HS-27A (cell line): Measurements from ENCODE around the gene ARHGEF17.

Experiments
- DNase-seq: peaks from one replicate; pipeline ENCODE4 v3.0.0-alpha.2; 2012; ENCODE audit warnings: low read depth, missing footprints

Gene ARHGEF17

GRCh38 chr11:73291781-73292524, 16.1 kb upstream of the ARHGEF17 start:
- no peak for DNase-seq

GRCh38 chr11:73292525-73292894, 15.6 kb upstream of the ARHGEF17 start:
- no peak for DNase-seq

DNA sequence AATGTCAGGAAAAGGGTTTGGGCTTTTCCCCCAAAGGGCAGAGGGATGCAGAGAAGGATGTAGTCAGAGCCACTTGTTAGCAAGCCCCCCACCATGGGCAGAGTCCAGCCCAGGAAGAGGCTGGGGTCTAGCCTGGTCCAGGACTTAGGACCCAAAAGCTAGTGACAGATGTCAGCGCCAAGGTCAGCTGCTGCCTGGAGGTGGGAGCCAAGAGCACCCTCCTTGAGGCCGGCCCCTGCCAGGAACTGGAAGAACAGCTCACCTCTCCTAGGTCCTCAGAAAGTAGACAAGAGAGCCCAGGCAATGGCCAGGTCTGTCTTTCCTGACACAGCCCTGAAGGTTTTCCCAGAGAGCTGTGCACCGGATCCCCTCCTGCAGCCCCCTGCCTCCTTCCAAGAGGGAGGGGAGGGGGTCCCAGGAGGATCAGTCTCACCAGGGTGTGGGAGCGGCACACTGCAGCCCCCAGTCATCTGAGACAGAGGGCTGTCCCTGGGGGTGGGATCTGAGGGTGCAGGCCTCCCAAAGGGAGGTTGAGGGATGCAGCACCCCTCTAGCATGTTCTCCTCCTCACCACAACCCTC, 14.6 kb upstream of the ARHGEF17 start:
- no peak for DNase-seq

- DNase-seq = no peak
These were observed 13.5 kb upstream of the ARHGEF17 start for GRCh38 chr11:73294604-73295003.

GRCh38 chr11:73295241-73295995, 12.7 kb upstream of the ARHGEF17 start:
- DNase-seq = peak; percentile 81

DNA sequence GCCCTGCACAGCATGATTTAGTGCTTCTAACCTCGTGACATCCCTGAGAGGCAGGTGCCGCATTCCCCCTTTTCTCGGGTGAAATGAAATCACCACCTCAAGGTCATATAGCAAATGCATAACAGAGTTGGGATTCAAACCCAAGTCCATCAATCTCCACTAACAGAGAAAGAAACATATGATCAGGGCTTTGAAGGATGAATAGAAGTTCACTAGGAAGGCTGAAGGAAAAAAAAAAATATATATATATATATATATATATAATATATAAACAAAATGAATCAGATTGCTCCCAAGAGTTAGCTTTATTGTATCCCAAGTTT, 12.1 kb upstream of the ARHGEF17 start:
- DNase-seq = no peak

DNA sequence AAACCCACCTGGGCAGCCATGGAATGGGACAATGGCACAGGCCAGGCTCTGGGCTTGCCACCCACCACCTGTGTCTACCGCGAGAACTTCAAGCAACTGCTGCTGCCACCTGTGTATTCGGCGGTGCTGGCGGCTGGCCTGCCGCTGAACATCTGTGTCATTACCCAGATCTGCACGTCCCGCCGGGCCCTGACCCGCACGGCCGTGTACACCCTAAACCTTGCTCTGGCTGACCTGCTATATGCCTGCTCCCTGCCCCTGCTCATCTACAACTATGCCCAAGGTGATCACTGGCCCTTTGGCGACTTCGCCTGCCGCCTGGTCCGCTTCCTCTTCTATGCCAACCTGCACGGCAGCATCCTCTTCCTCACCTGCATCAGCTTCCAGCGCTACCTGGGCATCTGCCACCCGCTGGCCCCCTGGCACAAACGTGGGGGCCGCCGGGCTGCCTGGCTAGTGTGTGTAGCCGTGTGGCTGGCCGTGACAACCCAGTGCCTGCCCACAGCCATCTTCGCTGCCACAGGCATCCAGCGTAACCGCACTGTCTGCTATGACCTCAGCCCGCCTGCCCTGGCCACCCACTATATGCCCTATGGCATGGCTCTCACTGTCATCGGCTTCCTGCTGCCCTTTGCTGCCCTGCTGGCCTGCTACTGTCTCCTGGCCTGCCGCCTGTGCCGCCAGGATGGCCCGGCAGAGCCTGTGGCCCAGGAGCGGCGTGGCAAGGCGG, 11.4 kb upstream of the ARHGEF17 start:
- no peak for DNase-seq

- DNase-seq = no peak
These were observed 10.9 kb upstream of the ARHGEF17 start for GRCh38 chr11:73297231-73297590.

DNA sequence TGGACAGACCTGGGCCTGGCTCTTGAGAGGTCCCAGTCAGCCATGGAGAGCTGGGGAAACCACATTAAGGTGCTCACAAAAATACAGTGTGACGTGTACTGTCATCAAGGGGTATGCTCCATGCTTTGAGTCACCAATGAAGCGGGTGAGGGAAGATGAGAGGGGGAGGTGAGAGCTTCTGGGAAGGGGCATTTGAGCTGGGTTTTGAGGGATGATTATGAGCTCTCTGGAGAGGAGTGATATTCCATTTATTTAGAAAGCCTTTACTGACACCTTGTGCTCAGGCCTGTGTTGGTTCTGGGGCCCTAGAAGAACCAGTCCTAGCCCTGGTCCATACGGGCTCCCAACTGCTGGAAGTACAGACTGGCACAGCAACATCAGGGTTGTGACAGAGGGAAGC, 10.4 kb upstream of the ARHGEF17 start:
- DNase-seq = no peak

DNA sequence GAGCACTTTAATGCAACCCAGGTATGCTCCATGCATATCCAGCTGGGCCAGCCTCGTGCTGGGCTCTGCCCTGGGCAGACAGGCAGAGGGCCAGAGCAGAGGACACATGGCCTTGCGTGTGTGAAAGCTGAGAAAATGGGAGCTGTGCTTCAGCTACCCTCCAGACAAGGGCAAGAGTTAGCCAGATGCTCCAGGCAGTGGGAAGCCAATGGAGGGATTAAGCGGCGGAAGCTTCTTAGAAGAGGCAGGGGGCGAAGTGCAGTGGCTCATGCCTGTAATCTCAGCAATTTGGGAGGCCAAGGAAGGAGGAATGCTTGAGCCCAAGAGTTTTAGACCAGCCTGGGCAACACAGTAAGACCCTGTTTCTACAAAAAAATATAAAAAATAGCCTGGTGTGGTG, 9.8 kb upstream of the ARHGEF17 start:
- no peak for DNase-seq

- DNase-seq = no peak
These were observed 8.3 kb upstream of the ARHGEF17 start for GRCh38 chr11:73299751-73300150.

DNA sequence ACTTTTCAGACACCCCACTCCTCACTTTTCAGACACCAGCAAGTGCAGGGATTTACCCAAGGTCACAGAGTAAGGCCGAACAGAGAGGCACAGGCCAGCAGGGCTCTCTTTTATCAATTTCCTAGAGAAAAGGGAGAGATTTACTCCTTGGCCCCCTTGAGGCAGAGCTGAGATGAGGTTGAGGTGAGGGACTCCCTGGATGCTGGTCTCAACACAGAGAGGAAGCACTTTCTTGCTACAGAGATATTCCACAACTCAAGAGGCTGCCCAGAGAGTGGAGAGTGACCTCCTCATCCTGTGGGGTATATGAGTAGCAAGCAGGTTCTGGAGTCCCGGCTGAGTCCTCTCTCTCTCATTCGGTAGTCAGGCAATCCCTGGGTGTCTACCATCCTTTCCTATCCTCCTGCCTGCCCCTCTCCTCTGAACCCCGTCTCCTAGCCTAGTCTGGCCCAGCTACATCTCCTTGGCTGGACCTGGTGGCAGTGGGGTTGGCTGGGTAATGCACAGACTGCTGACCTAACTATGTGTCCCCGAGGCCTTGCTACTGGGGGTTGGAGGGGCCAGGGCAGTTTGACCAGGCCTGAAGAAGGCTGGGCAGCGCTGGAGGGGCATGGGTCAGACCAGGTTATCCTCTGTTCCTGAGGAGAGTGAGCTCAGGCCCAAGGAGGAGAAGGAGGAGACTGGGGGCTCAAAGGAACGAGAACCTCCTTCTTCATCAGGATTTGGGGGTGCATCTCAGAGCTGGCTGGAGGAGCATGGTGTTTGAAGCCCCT, 1.8 kb upstream of the ARHGEF17 start:
- DNase-seq = no peak

GRCh38 chr11:73306977-73307322, 1.1 kb upstream of the ARHGEF17 start:
- no peak for DNase-seq

- peak; percentile 96 for DNase-seq
These were observed 613 bp upstream of the ARHGEF17 start for GRCh38 chr11:73307323-73308002.

DNA sequence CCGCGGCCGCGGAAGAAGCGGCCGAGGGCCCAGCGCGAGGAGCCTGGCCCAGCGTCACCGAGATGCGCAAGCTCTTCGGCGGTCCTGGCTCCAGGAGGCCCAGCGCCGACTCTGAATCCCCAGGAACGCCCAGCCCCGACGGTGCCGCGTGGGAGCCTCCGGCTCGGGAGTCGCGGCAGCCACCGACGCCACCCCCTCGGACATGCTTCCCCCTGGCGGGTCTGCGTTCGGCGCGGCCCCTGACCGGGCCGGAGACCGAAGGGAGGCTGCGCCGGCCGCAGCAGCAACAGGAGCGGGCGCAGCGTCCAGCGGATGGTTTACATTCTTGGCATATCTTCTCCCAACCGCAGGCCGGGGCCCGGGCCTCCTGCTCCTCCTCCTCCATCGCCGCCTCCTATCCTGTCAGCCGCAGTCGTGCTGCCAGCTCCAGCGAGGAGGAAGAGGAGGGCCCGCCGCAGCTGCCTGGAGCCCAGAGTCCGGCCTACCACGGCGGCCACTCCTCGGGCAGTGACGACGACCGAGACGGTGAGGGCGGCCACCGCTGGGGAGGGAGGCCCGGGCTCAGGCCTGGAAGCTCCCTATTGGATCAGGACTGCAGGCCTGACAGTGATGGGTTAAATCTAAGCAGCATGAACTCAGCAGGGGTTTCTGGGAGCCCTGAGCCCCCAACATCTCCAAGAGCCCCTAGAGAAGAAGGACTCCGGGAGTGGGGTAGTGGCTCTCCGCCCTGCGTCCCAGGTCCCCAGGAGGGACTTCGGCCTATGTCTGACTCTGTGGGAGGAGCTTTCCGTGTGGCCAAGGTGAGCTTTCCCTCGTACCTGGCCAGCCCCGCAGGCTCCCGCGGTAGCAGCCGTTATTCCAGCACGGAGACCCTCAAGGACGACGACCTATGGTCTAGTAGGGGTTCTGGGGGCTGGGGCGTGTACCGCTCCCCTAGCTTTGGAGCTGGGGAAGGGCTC, 1.2 kb downstream of the ARHGEF17 start:
- DNase-seq = peak; percentile 93

- no peak for DNase-seq
These were observed 2.0 kb downstream of the ARHGEF17 start for GRCh38 chr11:73310076-73310475.

DNA sequence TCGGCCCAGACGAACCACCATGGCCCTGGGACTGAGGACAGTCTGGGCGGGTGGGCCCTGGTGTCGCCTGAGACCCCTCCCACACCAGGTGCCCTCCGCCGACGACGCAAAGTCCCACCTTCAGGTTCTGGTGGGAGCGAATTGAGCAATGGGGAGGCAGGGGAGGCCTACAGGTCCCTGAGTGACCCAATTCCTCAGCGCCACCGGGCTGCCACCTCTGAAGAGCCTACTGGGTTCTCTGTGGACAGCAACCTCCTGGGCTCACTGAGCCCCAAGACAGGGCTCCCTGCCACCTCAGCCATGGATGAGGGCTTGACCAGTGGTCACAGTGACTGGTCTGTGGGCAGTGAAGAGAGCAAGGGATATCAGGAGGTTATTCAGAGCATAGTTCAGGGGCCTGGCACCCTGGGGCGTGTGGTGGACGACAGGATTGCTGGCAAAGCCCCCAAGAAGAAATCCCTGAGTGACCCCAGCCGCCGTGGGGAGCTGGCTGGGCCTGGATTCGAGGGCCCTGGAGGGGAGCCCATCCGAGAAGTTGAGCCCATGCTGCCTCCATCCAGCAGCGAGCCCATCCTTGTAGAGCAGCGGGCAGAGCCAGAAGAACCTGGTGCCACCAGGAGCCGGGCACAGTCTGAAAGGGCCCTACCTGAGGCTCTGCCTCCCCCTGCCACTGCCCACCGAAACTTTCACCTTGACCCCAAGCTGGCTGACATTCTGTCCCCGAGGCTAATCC, 2.8 kb downstream of the ARHGEF17 start:
- no peak for DNase-seq

- DNase-seq = no peak
These were observed 3.4 kb downstream of the ARHGEF17 start for GRCh38 chr11:73311394-73311869.

DNA sequence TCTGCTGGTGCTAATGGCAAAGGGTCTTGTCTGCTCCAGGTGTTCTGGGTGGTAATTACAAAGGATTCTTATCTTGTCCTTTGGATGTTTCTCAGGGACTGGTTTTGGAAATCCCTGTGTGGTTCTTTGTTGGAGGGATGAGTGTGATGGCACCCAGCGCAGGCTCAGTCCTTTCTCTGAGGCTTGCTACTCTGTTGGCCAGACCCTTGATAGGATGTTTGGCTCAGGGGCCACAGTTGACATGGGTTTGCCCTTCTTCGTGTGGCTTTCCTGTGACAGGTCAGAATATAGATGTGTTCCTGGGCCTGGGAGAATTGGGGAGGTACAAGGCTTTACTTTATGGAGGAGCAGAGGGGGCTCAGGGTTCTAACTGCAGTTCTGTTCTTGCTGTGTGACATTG, 4.0 kb downstream of the ARHGEF17 start:
- no peak for DNase-seq
